Measurements from ENCODE around the gene ARFIP2.

Gene ARFIP2

DNA sequence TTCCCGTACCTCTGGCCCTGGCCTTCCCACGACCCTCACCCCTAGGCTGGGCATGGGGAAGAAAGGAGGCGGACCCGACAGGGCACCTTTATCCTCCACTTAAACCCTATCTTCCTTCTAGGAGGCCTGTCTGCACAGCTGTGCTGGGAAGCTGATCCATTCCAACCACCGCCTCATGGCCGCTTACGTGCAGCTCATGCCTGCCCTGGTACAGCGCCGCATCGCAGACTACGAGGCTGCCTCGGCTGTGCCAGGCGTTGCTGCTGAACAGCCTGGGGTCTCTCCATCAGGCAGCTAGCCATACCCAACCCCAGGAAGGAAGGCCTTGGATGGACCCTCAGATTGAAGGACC is 769 bp upstream of the ARFIP2 start:
- DNase-seq (ENCODE audit: low read depth): no peak

DNA sequence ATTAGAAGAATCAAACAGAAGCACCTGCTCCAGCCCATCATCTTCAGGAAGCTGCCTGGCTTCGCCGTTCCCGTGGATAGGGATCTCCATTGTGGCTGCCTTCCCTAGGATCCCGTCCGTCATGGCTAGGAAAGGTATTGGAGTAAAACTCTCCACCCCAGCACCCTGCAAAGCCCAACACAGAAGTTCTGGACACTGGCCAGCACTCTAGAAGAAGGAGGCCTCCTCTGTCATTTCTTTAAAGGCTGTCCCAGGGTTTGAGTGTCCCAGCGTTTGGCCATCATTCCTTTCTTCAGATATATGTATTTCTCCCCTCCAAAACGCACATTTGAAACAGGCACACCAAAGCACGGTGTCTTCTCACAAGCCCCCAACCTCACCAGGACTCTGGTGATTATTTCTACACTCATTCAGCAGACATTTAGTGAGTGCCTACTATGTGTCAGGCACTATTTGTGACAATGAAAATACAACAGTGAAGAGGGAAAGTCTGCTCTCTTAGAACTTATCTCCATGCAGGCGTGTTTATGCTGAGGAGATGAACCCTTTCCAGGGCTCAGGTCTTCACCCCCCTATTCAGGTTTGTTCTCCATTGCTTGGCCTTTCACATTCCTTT is 724 bp downstream of the ARFIP2 start:
- no peak for DNase-seq (ENCODE audit: low read depth)

DNA sequence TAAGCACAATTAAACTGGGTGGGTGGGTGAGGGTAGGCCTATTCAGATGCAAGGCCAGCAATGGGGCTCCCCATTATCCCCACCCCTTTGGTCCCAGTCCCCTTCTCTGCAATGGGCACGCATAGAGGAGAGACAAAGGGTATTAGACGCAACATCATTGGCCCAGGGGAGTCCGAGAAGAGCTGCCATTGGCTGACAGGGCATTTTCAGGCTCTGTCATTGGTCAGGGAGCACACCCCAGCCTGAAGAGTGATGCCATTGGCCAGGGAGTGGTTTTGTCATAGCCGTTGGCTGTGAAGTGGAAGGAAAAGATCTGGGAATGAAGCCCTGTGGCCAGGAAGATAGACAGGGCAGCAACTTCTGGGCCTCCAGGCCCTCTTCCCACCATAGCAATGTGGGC is 4.6 kb downstream of the ARFIP2 start:
- DNase-seq (ENCODE audit: low read depth): no peak

DNA sequence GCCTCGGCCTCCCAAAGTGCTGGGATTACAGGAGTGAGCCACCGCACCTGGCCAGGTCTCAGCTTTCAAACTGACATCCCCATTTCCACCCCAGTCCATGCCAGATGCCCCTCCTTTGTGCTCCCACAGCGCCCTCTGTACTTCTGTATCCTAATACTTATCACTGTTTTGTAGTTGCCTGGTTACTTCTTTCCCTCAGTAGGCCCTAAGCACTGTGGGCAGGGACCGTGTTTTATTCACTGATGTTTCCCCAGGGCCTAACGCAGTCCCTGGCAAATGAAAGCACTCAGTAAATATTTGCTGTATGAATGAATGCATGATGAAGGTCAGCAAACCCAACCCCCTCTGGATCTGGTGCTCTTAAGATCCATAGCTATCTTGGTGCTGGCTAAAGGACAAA is 5.2 kb downstream of the ARFIP2 start:
- DNase-seq (ENCODE audit: low read depth): no peak

DNA sequence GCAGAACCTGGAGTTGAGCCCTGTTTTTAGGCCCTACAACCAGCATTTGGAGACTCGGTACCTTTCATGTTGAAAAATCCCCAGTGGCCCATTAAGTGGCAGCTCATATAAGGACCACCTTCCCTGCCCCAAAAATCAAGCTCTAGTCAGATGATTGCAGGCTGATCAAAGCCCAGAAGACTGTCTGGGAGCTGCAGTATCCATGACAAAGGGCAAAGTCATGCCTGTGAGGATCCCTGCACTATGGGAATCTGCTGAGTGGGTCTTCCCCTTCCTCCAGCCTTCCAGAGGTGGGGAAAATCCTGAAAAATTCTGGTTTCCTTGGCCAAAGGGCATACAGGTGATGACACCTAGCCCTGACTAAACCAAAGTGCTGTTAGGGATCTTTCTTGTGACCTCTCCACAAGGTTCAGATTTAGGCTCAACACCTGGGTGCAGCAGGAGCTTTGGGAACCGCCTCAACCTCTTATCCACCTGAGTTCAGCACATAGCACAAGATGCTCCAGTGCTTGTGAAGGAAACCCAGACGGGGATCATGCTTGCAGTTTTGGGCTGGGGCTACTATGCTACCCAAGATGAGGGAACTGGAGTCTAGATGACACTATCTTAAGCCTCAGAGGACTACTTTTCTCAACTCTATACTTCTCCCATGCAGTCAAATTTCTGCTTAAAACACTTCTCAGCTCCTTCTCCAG is 6.2 kb downstream of the ARFIP2 start:
- no peak for DNase-seq (ENCODE audit: low read depth)

DNA sequence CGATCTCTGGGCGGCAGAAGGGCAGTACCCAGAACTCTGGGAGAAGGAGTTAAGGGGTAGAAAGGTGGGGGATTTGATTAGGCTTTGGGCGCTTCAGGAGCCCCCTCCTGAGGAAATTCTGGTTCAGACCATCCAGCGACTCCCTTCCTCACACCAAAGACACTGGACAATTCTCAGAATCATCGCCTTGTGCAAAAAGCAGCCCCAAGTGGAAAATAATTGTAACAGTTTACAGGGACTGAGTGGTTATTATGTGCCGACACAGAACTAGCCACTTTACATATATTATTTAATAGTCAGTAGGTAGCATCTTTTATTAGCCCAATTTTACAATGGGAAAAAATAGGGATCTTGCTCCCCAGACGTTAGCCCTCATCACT is 6.7 kb downstream of the ARFIP2 start:
- DNase-seq (ENCODE audit: low read depth): no peak

DNA sequence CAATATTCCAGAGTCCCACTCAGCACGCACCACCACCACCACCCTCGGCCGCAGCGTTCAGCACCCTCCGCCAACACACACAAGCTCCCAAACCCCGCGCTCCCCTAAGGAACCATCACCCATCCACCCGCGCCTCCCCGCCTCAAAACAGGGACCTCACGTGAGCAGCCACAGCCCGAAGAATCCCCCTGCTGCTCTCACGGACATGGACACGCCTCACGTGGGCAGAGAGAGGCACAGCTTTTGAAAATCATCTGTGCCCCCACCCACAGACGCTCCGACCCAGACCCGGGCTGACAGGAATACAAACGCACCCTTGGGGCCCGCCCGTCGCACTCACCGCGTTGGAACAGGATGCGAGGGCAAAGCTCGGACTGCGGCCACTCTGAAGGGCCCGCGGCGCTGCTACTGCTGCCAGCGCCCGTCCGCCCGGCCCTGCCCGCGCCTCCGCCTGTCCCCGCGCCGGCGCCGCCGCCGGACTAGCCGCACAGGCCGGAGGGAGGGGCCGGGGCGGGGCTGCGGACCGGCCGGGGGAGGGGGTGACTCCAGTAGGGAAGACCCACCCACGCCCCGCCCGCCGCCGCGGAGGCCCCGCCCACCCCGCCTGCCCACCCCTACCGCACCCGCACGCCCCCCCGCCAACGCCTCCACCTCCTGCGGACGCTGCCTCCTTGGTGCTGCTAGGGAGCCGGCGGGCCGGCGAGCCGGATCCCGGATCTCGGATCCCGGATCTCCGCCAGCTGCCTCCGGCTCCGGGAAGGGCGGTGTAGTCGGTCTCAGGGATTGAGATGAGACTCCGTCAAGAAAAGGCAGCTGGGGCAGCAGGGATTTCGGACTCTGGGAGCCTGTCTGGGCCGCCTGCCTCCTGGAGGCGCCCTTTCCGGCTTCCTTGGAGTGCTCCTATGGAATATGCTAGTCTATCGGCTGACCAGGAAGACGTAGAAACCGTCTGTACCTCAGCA is 7.4 kb downstream of the ARFIP2 start, which contains the start of gene TRIM3:
TRIM3 (minus strand) TSS at position 491 of the 962 bp plus-strand sequence. CDS start 8,246 bp downstream, outside the sequence.
- DNase-seq (ENCODE audit: low read depth): peak; percentile 75

DNA sequence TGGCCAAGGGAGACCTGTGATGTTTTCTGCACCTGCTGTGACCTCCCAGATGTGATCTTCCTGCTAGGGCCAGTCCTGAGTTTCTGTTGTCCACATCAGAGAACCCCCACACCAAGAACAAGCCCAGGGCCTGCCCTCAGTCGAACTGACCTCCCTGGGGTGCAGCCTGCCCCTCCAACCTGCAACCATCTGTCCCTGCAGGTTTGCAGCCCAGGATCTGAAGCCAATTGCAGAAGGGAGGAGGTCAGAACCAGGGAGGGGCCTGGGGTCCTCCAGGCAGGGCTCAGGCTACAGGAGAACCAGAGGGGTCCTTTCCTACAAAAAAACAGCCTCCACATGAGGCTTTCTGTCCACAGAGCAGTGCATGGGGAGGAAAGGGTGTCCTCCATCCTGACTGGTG is 8.2 kb downstream of the ARFIP2 start:
- no peak for DNase-seq (ENCODE audit: low read depth)

DNA sequence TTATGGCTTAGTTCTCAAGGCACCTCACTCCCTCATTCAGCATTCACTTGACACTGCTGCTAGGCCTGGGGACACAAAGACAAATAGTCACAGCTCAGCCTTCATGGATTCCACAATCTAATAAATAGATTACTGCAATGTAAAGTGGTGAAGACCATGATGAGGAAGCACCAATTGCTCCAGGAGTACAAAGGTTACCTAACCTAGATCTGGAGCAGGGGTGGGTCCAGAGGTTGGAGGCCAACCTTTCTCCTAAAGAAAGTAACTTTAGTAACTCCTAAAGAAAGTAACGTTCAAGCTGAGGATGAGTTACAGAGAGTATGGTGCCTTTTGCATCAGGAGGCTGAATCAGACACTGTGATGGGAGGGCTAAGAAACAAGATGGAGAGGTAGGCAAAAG is 11.5 kb downstream of the ARFIP2 start:
- DNase-seq (ENCODE audit: low read depth): no peak

DNA sequence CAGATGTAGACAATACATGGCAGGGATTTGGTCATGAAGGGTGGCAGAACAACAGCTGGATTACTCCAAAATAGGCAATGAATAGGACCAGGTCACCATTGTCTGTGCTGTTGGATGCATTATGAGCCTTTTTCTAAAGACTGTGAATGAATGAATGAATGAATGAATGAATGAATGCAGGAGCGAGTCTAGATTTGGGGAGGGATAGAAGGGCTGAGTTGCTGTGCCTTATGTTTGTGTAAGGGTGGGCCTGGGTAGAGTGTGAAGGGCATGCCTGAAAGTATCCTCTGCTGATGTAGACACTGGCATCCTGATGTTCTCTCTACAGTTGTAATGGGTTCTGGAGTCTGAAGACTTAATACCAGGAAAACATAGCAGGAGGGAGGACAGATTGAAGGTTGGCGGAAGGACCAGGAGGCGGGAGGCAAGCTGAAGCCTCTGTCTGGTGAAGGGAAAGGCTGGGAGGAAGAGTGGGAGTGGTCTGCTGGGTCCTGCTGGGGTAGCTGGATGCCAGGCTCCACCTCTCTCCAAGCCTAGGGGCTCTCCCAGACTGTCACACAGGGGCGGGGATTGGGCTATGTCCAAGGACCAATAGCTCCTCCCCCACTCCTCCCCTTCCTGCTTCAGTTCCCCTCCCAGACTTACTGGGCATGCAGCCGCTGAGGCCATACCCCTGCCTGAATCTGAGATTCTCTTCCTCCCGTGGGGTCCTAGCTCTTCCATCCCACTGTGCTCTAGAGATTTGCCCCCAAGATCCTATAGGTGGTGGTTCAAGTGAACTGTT is 12.2 kb downstream of the ARFIP2 start:
- DNase-seq (ENCODE audit: low read depth): no peak

DNA sequence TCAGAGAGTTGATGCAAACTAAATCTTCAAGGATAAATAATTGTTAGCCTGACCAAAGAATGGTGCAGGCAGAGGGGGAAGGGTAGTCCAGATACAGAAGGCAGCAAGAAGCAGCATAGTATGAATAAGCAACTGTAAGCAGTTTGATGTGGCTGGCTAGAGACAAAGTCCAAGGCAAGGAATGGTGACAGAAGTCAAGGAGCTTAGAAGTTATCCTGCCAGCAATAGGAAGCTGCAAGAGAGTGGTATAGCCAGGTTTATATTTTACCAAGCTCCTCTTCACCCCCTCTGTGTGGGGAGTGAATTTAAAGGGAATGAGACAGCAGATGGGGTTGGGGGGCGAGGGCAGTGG is 22.1 kb downstream of the ARFIP2 start:
- DNase-seq (ENCODE audit: low read depth): no peak

DNA sequence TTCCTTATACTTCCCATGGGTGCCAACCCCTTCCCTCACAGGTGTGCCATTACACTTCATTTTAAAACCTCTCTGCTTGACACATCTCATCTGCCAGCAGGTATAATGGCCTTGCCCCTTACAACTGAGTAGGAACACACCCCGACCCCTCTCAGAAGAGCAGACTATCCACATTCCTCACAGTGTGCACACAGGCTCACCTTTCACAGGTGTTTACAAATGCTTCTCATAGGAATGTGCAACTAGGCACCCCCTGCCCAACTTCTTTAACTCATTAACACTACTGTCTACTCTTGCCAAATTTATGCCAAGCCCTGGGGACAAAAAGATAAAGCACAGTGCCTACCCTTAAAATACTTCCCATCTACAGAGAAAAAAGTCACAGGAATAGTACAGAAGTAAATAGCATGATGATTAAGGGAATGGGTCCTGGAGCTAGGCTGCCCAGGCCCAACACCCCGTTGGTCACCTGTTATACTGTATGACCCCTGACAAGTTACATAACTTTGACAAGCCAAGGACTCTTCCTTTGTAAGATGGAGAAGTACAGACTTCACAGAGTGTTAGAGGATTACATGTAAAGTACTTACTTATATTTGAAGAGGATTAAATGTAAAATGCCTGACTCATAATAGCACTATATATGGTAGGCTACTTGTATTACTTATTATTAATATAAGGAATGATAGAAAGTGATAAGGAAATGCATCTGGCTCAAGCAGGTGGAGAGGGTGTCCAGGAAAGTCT is 22.6 kb downstream of the ARFIP2 start:
- DNase-seq (ENCODE audit: low read depth): no peak

DNA sequence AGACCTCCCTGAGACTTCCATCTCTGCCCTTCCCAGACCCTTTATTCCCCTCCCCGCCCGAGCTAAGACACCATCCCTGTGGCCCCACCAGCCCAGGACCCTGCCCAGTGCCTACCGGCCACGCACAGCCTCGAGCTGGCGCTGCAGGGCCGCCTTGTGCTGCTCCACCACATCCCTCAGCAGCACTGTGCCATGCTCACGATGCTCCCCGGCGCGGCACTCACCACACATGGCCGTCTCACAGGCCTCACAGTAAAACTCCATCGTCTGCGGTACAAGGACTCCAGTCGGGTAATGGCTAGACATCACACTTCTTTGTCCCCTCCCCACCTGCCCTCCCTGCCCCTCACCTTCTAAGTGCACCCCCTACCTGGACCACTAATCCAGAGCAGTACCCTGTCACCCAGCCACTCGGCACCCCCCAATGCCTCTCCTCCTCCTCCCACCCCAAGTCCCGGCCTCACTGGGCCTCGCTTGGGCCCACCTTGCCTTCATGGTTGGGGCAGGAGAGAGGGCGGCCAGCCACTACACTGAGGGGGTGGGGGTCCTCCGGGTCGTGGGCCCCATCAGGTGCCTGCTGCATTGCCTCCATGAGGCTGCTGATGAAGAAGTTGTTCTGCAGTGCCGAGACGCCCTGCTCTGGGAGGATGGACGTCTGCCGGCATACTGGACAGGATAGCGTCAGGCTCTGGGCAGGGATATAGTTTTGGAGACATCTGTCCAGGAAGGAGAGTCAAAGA is 23.4 kb downstream of the ARFIP2 start:
- no peak for DNase-seq (ENCODE audit: low read depth)

DNA sequence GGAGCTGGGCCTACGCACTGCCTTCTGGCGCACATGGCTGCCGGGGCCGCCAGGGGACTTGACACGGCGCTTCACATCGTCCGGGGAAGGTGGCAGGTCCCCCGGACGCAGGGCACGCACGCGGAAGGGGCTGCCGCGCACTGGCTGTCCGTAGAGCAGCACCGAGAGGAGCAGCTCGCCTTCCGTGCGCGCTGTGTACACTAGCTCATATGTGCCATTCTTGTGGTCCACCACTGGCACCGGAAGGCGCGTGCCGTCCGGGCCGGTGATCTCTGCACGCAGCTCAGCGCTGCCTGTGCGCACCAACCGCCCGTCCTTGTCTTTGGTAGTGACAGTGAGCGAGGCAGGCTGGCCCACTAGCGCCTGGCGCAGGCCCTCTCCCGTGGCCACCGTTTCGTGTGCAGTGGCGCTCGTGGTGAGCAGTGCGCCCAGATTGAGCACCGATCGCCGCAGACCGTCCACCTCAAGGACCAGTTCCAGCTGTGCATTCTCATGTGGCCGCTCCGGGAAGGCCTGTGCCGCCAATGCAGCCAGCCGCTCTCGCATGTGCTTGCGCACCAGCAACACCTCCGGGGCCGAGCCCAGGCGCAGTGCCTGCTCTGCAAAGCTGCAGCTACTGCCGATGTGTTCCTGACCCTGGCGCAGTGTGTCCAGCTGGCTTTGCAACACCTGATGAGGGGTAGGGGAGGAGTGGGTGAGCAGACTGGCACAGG is 24.6 kb downstream of the ARFIP2 start:
- DNase-seq (ENCODE audit: low read depth): no peak

DNA sequence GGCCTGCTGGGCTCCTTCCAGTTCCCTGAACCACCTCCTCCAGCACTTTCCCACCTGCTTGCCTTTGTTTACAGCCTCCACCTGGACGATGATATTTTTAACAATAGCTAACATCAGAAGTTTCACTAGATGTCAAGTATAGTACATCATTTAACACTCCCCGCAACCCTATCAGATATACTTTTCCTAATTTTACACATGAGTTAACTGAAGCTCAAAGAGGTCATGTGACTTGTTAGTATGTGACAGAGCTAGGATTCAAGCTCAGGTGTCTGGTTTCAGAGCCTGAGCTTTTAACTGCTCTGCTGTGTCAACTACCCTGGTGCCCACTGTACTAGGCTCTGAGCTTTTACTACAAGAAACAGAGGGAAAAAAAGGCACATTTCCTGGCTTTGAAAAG is 26.1 kb downstream of the ARFIP2 start:
- no peak for DNase-seq (ENCODE audit: low read depth)

DNA sequence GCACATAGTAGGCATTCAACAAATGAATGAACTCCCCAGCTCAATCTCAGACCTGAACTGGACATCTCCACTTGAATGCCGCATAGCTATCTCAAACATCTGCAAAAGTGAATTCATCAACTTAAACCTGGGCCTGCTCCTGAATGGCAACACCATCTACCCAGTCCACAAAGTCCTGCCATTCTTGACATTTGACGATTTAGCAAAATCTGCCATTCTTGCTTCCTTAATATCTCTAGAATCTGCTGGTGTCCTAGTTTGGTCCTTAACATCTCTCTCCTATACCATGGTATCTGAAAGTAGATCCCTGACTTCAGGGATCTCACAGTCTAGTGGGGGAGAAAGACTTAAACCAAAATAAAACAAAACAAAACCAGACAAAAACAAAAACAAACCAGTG is 28.0 kb downstream of the ARFIP2 start:
- no peak for DNase-seq (ENCODE audit: low read depth)

DNA sequence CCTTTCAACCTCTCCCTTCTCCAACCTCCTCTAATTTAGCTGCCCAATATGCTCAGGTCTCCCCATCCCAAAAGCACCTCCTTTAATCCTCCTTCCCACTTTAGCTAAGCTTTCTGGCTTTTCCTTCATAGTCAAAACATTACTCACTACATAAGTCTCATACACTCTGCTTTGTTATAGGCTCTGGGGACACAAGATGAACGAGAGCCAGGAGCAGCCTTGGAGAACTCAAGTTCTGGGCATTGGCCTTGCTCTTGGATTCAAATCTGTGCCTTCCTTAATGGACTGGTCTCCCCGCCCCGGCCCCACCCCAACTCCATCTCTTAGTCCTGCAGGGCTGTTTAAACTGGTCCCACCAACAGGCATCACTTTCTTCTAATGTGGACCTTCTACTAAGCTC is 28.9 kb downstream of the ARFIP2 start:
- no peak for DNase-seq (ENCODE audit: low read depth)

DNA sequence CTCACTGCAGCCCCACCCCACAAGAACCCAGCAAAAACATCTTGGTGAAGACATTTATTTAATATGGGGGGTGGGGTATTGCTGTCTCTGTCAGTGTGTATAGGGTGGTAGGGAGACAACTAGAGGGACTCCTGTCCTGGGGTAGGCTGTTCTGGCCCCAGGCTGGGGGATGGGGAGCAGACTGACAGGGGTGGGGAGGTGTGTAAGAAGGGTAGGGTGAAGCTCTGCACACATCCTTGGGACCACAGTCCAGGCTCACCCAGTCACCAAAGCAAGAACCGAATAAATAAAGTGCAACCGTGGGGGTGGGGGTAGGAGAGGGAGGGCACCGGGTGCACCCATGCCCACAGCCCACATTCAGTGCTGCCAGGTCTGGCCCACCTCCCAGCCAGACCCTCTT is 32.6 kb downstream of the ARFIP2 start:
- DNase-seq (ENCODE audit: low read depth): no peak

DNA sequence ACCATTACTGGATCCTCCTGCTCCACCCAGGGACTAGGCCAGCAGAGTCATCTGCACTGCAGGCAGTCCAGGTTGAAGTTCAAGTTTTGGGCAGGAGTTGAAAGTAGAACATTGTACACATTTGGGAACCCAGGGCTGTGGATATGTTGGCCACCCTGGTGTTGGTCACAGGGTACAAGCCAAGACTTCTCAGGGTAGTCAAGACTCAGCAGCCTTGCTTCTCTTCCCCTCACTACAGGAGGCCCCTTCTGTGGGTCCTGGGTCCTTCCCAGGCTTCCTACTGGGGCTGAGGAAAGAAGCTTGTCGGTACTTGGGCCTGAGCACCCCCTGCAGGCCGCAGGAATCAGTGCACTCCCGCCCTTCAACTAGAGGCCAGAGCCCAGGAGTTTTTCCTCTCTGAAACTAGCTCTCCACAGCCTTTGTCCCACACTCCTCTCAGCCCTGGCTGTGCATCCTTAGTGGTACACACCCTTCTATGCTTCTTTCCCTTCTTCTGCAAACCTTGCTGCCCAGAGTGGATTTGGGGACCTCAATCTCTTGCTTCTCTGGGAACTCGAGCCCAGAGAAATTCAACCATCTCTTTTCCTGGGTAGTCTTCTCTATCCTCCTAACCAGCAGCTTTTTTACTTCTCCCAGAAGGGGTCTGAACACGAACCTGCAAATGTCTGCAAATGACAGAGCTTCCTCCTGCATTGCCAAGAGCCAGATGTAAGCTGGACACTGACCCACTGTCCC is 37.7 kb downstream of the ARFIP2 start:
- peak; percentile 15 for DNase-seq (ENCODE audit: low read depth)

DNA sequence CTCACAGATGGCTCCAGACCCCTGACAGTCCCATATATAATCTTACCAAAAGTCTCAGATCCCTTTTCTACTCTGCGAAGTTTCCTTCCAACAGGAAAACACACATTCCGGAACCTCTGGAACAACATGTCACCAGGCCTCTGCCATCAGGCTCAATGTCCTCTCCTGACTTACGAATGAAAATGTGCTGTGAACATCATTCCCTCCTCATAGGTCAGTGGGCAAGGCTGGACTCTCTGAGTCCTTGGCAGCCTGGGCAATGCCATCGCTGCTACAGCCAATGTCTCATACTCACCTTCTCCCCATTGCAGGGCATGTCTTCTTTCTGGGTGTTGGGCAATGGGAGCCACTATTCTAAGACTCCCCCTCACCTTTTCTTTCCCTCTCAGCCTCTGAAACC is 38.7 kb downstream of the ARFIP2 start:
- DNase-seq (ENCODE audit: low read depth): no peak
